Measurements from ENCODE around the gene CFAP299. TPM values are rescaled to one million over a fixed set of nuclear protein-coding genes. Genes with fewer than 3 reads are reported as not detected.

The CFAP299 gene
- total RNA-seq, 6 experiments from 2014 or later = not detected

GRCh38 chr4:80532674-80533333 is 197.3 kb downstream of the CFAP299 start:
- no peak overlapping the region for H3K27ac ChIP-seq
- ATAC-seq = no peak
- TF ChIP-seq POLR2A (IDR thresholded peaks at IDR 0.05) = no peak
- TF ChIP-seq CTCF (IDR thresholded peaks at IDR 0.05) = no peak
- no peaks in the 10 kb centered on the region for H3K4me1 ChIP-seq
- no peaks in the 10 kb centered on the region for H3K27me3 ChIP-seq
- no peak overlapping the region for H3K4me3 ChIP-seq
- intact Hi-C loops (cut with DNase I) = no loop called here
- DNase-seq = no peak
- no peaks in the 10 kb centered on the region for H3K36me3 ChIP-seq
- WGBS (ENCODE audit: insufficient coverage, low coverage, low lambda C conversion rate, missing lambda C conversion rate) = 26% methylated on average over 2 of the region's 2 CpGs
- H3K9me3 ChIP-seq = no peaks in the 10 kb centered on the region

GRCh38 chr4:80535551-80535950 is 200.0 kb downstream of the CFAP299 start:
- Histone ChIP-seq H3K27me3 (no peaks in the 10 kb centered on the region), H3K36me3 (no peaks in the 10 kb centered on the region), H3K27ac (no peak overlapping the region), H3K4me3 (no peak overlapping the region), H3K9me3 (no peaks in the 10 kb centered on the region), H3K4me1 (no peaks in the 10 kb centered on the region)
- TF ChIP-seq POLR2A (IDR thresholded peaks at IDR 0.05) = no peak
- TF ChIP-seq CTCF (IDR thresholded peaks at IDR 0.05) = no peak
- ATAC-seq (no peak), DNase-seq (no peak)
- intact Hi-C loops (cut with DNase I) = no loop called here
- WGBS (ENCODE audit: insufficient coverage, low coverage, low lambda C conversion rate, missing lambda C conversion rate) = 18% methylated on average over 1 of the region's 1 CpG

GRCh38 chr4:80538276-80538926 is 202.9 kb downstream of the CFAP299 start:
- no peaks in the 10 kb centered on the region for H3K36me3 ChIP-seq
- TF ChIP-seq CTCF (IDR thresholded peaks at IDR 0.05) = no peak
- TF ChIP-seq POLR2A (IDR thresholded peaks at IDR 0.05) = no peak
- H3K9me3 ChIP-seq = no peaks in the 10 kb centered on the region
- H3K4me1 ChIP-seq = no peaks in the 10 kb centered on the region
- WGBS (ENCODE audit: insufficient coverage, low coverage, low lambda C conversion rate, missing lambda C conversion rate) = 68% methylated on average over 4 of the region's 4 CpGs
- intact Hi-C loops (cut with DNase I) = no loop called here
- no peaks in the 10 kb centered on the region for H3K27me3 ChIP-seq
- no peak overlapping the region for H3K4me3 ChIP-seq
- H3K27ac ChIP-seq = no peak overlapping the region
- no peak for DNase-seq
- no peak for ATAC-seq

- ATAC-seq = no peak
- no peak for TF ChIP-seq CTCF (IDR thresholded peaks at IDR 0.05)
- no peak for TF ChIP-seq POLR2A (IDR thresholded peaks at IDR 0.05)
These were observed 203.7 kb downstream of the CFAP299 start for GRCh38 chr4:80539190-80539589.

More at GRCh38 chr4:80539190-80539589, 203.7 kb downstream of the CFAP299 start:
- H3K27ac ChIP-seq = no peak overlapping the region
- H3K4me1 ChIP-seq = no peaks in the 10 kb centered on the region
- WGBS (ENCODE audit: insufficient coverage, low coverage, low lambda C conversion rate, missing lambda C conversion rate) = 43% methylated on average over 3 of the region's 3 CpGs
- no peaks in the 10 kb centered on the region for H3K27me3 ChIP-seq
- no peak for DNase-seq
- intact Hi-C loops (cut with DNase I) = no loop called here
- H3K9me3 ChIP-seq = no peaks in the 10 kb centered on the region
- no peak overlapping the region for H3K4me3 ChIP-seq
- no peaks in the 10 kb centered on the region for H3K36me3 ChIP-seq

Measured in right lobe of liver (tissue), 6 donors.